Glutamatergic neuron (in vitro differentiated cells): ENCODE measurements around the gene IRF2. TPM values are rescaled to one million over a fixed set of nuclear protein-coding genes. Genes with fewer than 3 reads are reported as not detected.
A peak's percentile ranks its signal among the peaks of the same experiment; 100 is the strongest.

ENCODE experiments used
- DNase-seq: peaks from one replicate; pipeline ENCODE4 v3.0.0; 2022
- H3K27ac Mint-ChIP-seq: one replicate; pipeline ENCODE4 v1.8.0; 2020; ENCODE audit warnings: mild to moderate bottlenecking, mixed read lengths, inconsistent platforms; ENCODE audit not compliant: unreplicated experiment
- H3K27me3 Mint-ChIP-seq: one replicate; pipeline ENCODE4 v1.8.0; 2020; ENCODE audit warnings: mild to moderate bottlenecking, moderate library complexity, mixed read lengths, inconsistent platforms; ENCODE audit not compliant: unreplicated experiment
- H3K36me3 Mint-ChIP-seq: one replicate; pipeline ENCODE4 v1.8.0; 2020; ENCODE audit warnings: mild to moderate bottlenecking, mixed read lengths, inconsistent platforms; ENCODE audit not compliant: unreplicated experiment
- H3K4me1 Mint-ChIP-seq: one replicate; pipeline ENCODE4 v1.8.0; 2020; ENCODE audit warnings: mild to moderate bottlenecking, low read depth, mixed read lengths, inconsistent platforms; ENCODE audit not compliant: unreplicated experiment
- H3K4me3 Mint-ChIP-seq: one replicate; pipeline ENCODE4 v1.8.0; 2020; ENCODE audit warnings: mild to moderate bottlenecking, mixed read lengths, inconsistent platforms; ENCODE audit not compliant: unreplicated experiment
- H3K9me3 Mint-ChIP-seq: one replicate; pipeline ENCODE4 v1.8.0; 2020; ENCODE audit warnings: mild to moderate bottlenecking, moderate library complexity, mixed read lengths, inconsistent platforms; ENCODE audit not compliant: unreplicated experiment
- total RNA-seq: library from RNA; stranded (reverse); fragmentation: NEBNext Ultra II Directional; extraction: Animal tissue kit (Norgen Biotek cat#: 25700); gene quantifications from one replicate; pipeline ENCODE4 v1.2.1, GENCODE V29; 2021; ENCODE audit not compliant: unreplicated experiment
- TF ChIP-seq, protein P1 (sequence below): fragments of 200-600 bp; sonication (generic); IDR thresholded peaks from one replicate; pipeline ENCODE4 v1.5.0; 2021; ENCODE audit not compliant: partially characterized antibody, unreplicated experiment

Gene IRF2
- total RNA-seq, 1 donor from 2014 or later = 7.4 TPM

DNA sequence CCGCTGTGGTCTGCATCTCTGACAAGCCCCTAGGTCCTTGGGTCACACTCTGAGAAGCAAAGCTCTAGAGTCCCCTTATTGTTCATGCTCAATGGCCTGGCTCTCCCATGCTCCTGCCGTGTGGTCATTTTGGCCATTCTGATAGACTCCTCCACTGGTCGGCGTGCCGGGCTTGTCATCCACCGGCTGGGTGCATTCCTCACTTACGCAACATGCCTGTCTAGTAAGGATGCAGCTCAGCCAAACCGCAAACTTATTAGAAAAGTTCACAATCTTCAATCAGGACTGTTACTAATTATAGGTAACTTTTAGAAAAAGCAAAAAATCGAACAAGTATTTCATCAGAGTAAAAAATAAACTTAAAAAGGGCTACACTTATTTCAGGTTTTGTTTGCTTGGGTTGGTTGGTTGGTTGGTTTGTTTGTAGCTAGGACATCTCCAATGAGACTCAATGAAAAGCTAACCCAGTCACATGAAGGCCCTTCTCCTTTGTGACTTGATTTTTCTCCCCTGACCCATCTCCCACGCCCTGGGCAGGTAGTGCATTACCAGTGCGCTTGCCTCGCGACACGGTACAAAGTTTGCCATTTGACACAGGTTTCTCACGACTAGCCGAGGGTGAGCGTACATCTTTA lies 41.0 kb downstream of the IRF2 start:
- no peak for DNase-seq
- TF ChIP-seq, protein P1, sequence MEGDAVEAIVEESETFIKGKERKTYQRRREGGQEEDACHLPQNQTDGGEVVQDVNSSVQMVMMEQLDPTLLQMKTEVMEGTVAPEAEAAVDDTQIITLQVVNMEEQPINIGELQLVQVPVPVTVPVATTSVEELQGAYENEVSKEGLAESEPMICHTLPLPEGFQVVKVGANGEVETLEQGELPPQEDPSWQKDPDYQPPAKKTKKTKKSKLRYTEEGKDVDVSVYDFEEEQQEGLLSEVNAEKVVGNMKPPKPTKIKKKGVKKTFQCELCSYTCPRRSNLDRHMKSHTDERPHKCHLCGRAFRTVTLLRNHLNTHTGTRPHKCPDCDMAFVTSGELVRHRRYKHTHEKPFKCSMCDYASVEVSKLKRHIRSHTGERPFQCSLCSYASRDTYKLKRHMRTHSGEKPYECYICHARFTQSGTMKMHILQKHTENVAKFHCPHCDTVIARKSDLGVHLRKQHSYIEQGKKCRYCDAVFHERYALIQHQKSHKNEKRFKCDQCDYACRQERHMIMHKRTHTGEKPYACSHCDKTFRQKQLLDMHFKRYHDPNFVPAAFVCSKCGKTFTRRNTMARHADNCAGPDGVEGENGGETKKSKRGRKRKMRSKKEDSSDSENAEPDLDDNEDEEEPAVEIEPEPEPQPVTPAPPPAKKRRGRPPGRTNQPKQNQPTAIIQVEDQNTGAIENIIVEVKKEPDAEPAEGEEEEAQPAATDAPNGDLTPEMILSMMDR = no peak
- H3K36me3 Mint-ChIP-seq = no peaks in the 10 kb centered on the region
- H3K27me3 Mint-ChIP-seq = peaks cover 6% of the 10 kb centered on the region
- peaks cover 33% of the 10 kb centered on the region for H3K4me1 Mint-ChIP-seq
- peaks cover 12% of the 10 kb centered on the region for H3K9me3 Mint-ChIP-seq
- no peak overlapping the region for H3K4me3 Mint-ChIP-seq
- peak overlapping the region; percentile 89 for H3K27ac Mint-ChIP-seq

DNA sequence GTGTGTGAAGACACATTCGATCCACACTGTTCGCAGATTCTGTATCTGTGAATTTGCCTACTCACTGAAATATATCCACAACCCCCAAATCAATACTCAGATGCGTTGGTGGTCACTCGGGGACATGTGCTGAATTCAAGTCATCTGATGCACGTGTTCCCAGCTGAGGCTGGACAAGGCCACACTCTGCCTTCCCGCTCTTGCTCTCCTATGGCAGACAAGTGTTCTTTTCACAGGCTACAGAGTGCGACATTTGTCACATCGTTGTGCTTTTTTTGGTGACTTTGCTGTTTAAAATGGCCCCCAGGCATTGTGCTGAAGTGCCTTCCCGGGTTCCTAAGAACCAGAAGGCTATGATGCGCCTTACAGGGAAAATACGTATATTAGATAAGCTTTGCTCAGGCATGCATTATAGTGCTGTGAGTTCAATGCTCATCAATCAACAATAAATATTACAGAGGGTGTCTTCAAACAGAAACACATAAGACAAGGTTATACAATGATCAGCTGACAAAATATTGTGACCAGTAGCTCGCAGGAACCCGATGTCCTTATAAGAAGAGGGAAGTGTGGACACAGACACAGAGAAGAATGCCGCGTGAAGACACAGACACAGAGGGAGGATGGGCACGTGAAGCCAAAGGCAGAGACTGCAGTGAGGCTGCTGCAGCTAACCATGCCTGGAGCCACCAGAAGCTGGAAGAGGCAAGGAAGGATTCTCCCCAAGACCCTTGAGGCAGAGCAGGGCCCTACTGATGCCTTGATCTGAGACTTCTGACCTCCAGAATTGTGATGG lies 42.0 kb downstream of the IRF2 start:
- TF ChIP-seq, protein P1 = no peak
- H3K4me3 Mint-ChIP-seq = peak overlapping the region; percentile 62
- H3K27me3 Mint-ChIP-seq = peaks cover 6% of the 10 kb centered on the region
- peak; percentile 40 for DNase-seq
- H3K27ac Mint-ChIP-seq = peak overlapping the region; percentile 89
- H3K4me1 Mint-ChIP-seq = peaks cover 28% of the 10 kb centered on the region
- no peaks in the 10 kb centered on the region for H3K36me3 Mint-ChIP-seq
- peaks cover 12% of the 10 kb centered on the region for H3K9me3 Mint-ChIP-seq

DNA sequence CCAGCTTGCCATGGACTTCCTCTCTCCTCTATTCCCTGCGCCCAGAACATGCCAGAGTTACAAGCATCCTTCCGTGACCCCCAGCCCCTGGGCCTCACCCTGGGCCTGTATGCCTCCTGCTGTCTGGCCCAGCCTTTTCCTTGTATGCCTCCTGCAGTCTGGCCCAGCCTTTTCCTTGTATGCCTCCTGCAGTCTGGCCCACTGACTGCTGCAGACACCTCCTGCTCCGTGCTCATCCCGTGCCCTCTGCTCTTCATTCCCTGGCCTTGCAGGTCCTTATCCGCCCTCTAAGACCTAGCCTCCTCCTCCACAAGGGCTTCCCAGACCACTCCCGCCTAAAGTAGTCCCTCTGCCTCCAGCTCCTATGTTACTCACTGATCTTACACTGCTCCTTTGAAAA lies 44.2 kb downstream of the IRF2 start:
- no peak overlapping the region for H3K27ac Mint-ChIP-seq

DNA sequence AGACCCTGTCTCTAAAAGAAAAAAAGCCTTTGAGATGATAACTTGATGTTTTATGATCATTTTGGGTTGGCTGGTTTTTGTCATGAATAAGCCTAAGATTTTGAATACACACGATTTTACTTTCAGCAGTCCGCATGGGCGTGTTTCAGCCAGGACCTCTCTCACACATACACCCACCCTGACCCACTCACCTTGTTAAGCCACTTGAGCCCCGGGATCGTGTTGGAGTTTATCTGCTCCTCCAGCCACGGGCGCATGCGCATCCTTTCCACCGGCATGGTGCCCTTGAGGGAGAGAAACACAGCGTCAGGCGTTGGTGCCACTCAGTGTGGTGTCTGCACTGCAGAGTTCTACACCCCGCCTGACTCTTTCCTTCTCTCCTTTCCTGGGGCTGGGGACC lies 45.6 kb downstream of the IRF2 start:
- Mint-ChIP-seq H3K27ac (no peak overlapping the region), H3K36me3 (no peaks in the 10 kb centered on the region), H3K4me1 (peaks cover 28% of the 10 kb centered on the region), H3K4me3 (no peak overlapping the region), H3K27me3 (peaks cover 7% of the 10 kb centered on the region), H3K9me3 (peaks cover 12% of the 10 kb centered on the region)
- no peak for DNase-seq
- TF ChIP-seq, protein P1 = no peak

More for the DNA sequence above, 44.2 kb downstream of the IRF2 start:
- Mint-ChIP-seq H3K4me3 (peak overlapping the region; percentile 6), H3K4me1 (peaks cover 28% of the 10 kb centered on the region), H3K36me3 (no peaks in the 10 kb centered on the region), H3K27me3 (peaks cover 7% of the 10 kb centered on the region), H3K9me3 (peaks cover 12% of the 10 kb centered on the region)
- TF ChIP-seq, protein P1 = no peak
- DNase-seq = no peak

DNA sequence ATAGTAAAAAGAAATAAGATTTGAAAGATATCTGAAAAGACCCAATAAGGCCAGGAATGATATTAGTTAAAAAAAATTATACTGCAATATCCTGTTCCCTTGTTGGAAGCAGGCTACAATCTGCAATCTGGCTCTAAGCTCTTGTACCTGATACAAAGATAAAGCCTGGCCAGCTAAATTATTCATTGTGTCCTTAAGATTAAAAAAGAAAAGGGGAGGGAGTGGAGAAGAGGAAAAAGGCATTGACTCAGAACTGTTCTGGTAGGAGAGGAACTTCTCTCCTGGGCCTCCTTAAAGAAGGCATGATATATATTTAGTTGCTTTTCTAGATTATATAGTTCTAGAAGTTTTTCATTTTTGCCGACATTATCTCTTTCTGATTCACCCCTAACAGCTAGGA lies 46.7 kb downstream of the IRF2 start:
- DNase-seq = no peak
- Mint-ChIP-seq H3K36me3 (peaks cover under 1% of the 10 kb centered on the region), H3K4me1 (peaks cover 24% of the 10 kb centered on the region), H3K27ac (no peak overlapping the region), H3K4me3 (no peak overlapping the region), H3K9me3 (peaks cover 10% of the 10 kb centered on the region), H3K27me3 (peaks cover 7% of the 10 kb centered on the region)
- TF ChIP-seq, protein P1 = no peak
